Left ventricle myocardium inferior (tissue), 1 donor: Measurements from ENCODE around the gene PPP1R16B. TPM values are rescaled to one million over a fixed set of nuclear protein-coding genes. Genes with fewer than 3 reads are reported as not detected.

ENCODE experiments used
- DNase-seq: peaks from one replicate; pipeline ENCODE4 v3.0.0-alpha.2; 2020
- H3K27ac ChIP-seq: fragments of 200-600 bp; replicated peaks from 2 replicates; pipeline ENCODE4 v1.8.0; 2021
- H3K27me3 ChIP-seq: fragments of 200-600 bp; 2 replicates; pipeline ENCODE4 v1.8.0; 2021; ENCODE audit warnings: low read depth
- H3K36me3 ChIP-seq: fragments of 200-600 bp; 2 replicates; pipeline ENCODE4 v1.8.0; 2021
- H3K4me1 ChIP-seq: fragments of 200-600 bp; 2 replicates; pipeline ENCODE4 v1.8.0; 2021
- H3K4me3 ChIP-seq: fragments of 200-600 bp; 2 replicates; pipeline ENCODE4 v1.8.0; 2021; ENCODE audit warnings: mild to moderate bottlenecking, moderate library complexity
- H3K9me3 ChIP-seq: fragments of 200-600 bp; replicated peaks from 2 replicates; pipeline ENCODE4 v1.8.0; 2021
- intact Hi-C: fragments of 100-400 bp; cut with micrococcal nuclease; formaldehyde crosslinking; loops from one replicate; pipeline ENCODE4 v1.11.0; 2022
- total RNA-seq: library from RNA; stranded (reverse); fragmentation: NEBNext Ultra II Directional; extraction: Animal tissue kit (Norgen Biotek cat#: 25700); gene quantifications from one replicate; pipeline ENCODE4 v1.2.1, GENCODE V29; 2021
- TF ChIP-seq, protein P1 (sequence below): fragments of 200-600 bp; IDR thresholded peaks from 2 replicates; pipeline ENCODE4 v1.8.0; 2021; ENCODE audit warnings: antibody characterized with exemption, mild to moderate bottlenecking, borderline replicate concordance
- donor health status: DM: no; HTN: yes; CAD: no; lungs with severe emphysema.

Gene PPP1R16B
- total RNA-seq, 1 donor from 2014 or later, result 6.3 TPM

DNA sequence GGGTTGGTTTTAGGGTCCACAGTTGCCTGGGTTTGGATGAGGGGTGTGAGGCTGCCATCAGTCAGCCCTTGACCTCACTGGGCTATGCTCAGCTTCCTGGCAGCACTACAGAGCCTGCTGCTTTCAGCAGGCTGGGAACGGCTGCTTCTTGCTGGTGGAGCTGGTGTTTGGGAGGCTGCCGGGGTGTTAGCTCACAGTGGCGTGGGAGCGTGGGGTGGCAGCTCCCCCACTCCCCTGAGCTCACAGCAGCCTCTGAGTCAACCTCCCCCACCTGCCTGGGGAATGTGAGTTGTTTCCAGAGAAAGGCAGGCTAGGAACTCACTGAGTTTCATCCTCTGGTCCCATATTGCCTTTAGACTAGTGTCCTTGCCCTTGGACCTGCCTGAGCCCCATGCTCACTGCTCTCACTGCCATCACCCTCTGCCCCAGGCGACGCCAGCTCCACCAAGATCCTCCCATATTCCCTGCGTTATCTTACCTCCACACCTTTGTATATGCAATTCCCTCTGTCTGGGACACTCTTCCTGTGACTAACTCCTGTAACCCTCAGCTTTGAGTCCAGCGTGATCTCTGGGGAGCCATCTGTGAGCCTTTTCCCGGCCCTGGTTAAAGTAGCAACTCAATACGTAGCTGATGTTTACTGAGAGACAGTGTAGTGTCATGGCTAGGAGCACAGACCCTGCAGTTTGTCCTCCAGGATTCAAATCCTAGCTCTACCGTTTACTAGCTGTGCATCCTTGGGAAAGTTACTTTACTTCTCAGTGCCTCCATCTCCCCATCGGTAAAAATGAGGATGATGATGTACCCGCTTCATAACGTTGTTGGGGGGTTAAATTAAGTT, 34.8 kb downstream of the PPP1R16B start:
- no peak overlapping the region for H3K4me3 ChIP-seq
- intact Hi-C loops, result no loop called here
- DNase-seq, result no peak
- peaks cover 23% of the 10 kb centered on the region for H3K27me3 ChIP-seq
- peaks cover 25% of the 10 kb centered on the region for H3K4me1 ChIP-seq
- no peaks in the 10 kb centered on the region for H3K9me3 ChIP-seq
- H3K36me3 ChIP-seq, result no peaks in the 10 kb centered on the region
- TF ChIP-seq, protein P1, sequence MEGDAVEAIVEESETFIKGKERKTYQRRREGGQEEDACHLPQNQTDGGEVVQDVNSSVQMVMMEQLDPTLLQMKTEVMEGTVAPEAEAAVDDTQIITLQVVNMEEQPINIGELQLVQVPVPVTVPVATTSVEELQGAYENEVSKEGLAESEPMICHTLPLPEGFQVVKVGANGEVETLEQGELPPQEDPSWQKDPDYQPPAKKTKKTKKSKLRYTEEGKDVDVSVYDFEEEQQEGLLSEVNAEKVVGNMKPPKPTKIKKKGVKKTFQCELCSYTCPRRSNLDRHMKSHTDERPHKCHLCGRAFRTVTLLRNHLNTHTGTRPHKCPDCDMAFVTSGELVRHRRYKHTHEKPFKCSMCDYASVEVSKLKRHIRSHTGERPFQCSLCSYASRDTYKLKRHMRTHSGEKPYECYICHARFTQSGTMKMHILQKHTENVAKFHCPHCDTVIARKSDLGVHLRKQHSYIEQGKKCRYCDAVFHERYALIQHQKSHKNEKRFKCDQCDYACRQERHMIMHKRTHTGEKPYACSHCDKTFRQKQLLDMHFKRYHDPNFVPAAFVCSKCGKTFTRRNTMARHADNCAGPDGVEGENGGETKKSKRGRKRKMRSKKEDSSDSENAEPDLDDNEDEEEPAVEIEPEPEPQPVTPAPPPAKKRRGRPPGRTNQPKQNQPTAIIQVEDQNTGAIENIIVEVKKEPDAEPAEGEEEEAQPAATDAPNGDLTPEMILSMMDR, result no peak
- peak overlapping the region; percentile 30 for H3K27ac ChIP-seq

DNA sequence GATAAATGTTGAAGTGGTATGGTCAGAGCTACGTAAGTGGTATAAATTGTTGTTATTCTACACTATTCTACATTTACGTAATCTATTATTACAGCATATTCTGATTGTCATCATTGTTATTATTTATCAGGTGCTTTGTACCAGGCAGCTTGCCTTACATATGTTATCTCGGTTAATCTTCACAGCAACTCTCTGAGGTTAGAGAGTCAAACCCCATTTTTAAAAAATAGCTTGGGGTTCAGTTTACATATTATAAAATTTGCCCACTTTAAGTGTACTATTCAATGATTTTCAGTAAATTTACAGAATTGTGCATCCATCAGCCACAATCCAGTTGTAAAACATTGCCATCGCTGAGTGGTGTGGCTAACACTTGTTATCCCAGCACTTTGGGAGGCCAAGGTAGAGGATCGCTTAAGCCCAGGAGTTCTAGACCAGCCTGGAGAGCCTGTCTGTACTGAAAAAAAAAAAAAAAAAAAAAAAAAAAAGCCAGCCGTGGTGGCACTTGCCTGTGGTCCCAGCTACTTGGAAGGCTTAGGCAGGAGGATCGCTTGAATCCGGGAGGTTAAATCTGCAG, 35.5 kb downstream of the PPP1R16B start:
- TF ChIP-seq, protein P1, result no peak
- DNase-seq, result no peak
- H3K27ac ChIP-seq, result no peak overlapping the region

DNA sequence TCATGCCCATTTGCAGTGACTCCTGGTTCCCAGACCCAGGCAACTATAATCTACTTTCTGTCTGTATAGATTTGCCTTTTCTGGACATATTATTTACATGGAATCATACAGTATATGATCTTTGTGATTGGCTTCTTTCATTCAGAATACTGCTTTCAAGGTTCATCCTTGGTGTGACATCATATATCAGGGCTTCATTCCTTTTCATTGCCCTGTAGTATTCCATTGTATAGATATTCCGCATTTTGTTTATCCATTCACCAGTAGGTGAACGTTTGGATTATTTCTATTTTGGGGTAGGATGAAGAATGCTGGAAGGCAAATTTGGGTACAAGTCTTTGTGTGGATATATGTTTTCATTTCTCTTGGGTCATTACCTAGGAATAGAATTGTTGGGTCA, 36.1 kb downstream of the PPP1R16B start:
- no peaks in the 10 kb centered on the region for H3K36me3 ChIP-seq
- peaks cover 23% of the 10 kb centered on the region for H3K27me3 ChIP-seq
- no peaks in the 10 kb centered on the region for H3K9me3 ChIP-seq
- peaks cover 25% of the 10 kb centered on the region for H3K4me1 ChIP-seq
- no peak overlapping the region for H3K27ac ChIP-seq
- no peak for DNase-seq
- TF ChIP-seq, protein P1, result no peak
- no peak overlapping the region for H3K4me3 ChIP-seq
- intact Hi-C loops, result no loop called here

More for the DNA sequence above, 35.5 kb downstream of the PPP1R16B start:
- Histone ChIP-seq H3K9me3 (no peaks in the 10 kb centered on the region), H3K27me3 (peaks cover 23% of the 10 kb centered on the region), H3K4me1 (peaks cover 25% of the 10 kb centered on the region), H3K36me3 (no peaks in the 10 kb centered on the region), H3K4me3 (no peak overlapping the region)
- intact Hi-C loops, result no loop called here

DNA sequence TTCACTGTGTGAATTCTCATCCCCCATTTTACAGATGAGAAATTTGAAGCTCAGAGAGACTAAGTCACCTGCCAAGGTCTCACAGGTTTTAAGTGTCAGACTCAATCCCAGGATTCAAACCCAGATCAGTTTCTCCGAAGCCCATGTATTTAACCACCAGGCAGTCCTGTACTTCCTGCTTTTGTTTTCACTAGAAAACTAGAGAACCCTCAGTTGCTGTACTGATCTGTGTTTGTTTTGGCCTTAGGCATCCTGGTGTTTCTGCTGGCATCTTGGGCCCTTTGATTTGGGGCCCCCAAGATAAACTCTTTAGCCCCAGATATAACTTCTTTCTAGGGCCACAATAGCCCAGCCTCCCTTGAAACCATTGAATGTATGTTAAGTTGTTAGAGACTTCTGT, 36.5 kb downstream of the PPP1R16B start:
- Histone ChIP-seq H3K4me1 (peaks cover 25% of the 10 kb centered on the region), H3K4me3 (no peak overlapping the region), H3K9me3 (no peaks in the 10 kb centered on the region), H3K27ac (no peak overlapping the region), H3K27me3 (peaks cover 23% of the 10 kb centered on the region), H3K36me3 (no peaks in the 10 kb centered on the region)
- TF ChIP-seq, protein P1, result no peak
- no peak for DNase-seq
- intact Hi-C loops, result no loop called here

DNA sequence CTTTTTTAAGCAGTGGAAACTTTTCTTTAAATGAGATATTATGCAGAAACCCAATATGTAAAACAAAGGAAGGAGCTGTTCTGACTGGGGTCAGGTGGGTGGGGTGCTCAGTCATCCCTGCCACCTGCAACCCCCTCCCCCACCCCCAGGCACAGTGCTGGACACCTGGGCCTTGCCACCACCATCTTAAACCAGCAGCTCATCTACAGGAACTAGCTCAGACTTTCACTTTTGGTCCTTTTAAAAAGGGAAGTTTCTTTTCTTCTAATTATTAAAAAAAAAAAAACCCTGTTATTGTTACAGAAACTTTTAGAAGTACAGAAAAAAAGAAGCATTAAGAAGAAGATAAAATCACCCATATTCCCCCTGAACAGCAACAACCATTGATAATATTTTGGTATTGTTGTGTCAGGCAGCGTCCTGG, 37.1 kb downstream of the PPP1R16B start:
- TF ChIP-seq, protein P1, result no peak
- DNase-seq, result no peak
- Histone ChIP-seq H3K36me3 (no peaks in the 10 kb centered on the region), H3K9me3 (no peaks in the 10 kb centered on the region), H3K27me3 (peaks cover 22% of the 10 kb centered on the region), H3K4me3 (no peak overlapping the region), H3K27ac (no peak overlapping the region), H3K4me1 (peaks cover 25% of the 10 kb centered on the region)
- intact Hi-C loops, result no loop called here
